Fibroblast of lung (primary cell): ENCODE data around the gene KTN1. TPM values are rescaled to one million over a fixed set of nuclear protein-coding genes. Genes with fewer than 3 reads are reported as not detected.

Experiments
- DNase-seq, 2 donors: peaks; one replicate each; pipeline versions ENCODE4 v3.0.0 to v3.0.0-alpha.2; 2010; ENCODE audit warnings: low read depth in 2 of 2
- H2AFZ ChIP-seq: 2 replicates; pipeline ENCODE4 v1.5.1; 2012; ENCODE audit warnings: low read length, control low read depth, inconsistent platforms
- H3K27ac ChIP-seq: 2 replicates; pipeline ENCODE4 v1.5.1; 2011; ENCODE audit warnings: low read length, control low read depth; ENCODE audit not compliant: insufficient read depth
- H3K27me3 ChIP-seq: 2 replicates; pipeline ENCODE4 v1.5.1; 2011; ENCODE audit warnings: mild to moderate bottlenecking, low read length; ENCODE audit not compliant: control insufficient read depth, insufficient read depth
- H3K36me3 ChIP-seq: 2 replicates; pipeline ENCODE4 v1.5.1; 2011; ENCODE audit warnings: low read length; ENCODE audit not compliant: control insufficient read depth, insufficient read depth
- H3K4me1 ChIP-seq: 2 replicates; pipeline ENCODE4 v1.5.1; 2011; ENCODE audit warnings: low read length; ENCODE audit not compliant: control insufficient read depth, insufficient read depth; ENCODE audit errors: extremely low read depth
- H3K4me2 ChIP-seq: 2 replicates; pipeline ENCODE4 v1.5.1; 2011; ENCODE audit warnings: low read length, control low read depth; ENCODE audit not compliant: insufficient read depth; ENCODE audit errors: extremely low read depth
- H3K4me3 ChIP-seq, 4 experiments: fragments of 200-600 bp in 1 of 4; sonication (generic) in 1 of 4; replicated peaks in 1 of 4; 2 replicates each; pipeline ENCODE4 v1.5.1; 2011 to 2016; ENCODE audit warnings: low read length in 4 of 4, low read depth in 3 of 4, mild to moderate bottlenecking in 3 of 4, control low read depth in 2 of 4, inconsistent platforms in 1 of 4, mixed read lengths in 1 of 4; ENCODE audit not compliant: insufficient read depth in 1 of 4; ENCODE audit errors: control extremely low read depth in 1 of 4
- H3K79me2 ChIP-seq: 2 replicates; pipeline ENCODE4 v1.5.1; 2012; ENCODE audit warnings: mild to moderate bottlenecking, low read length, inconsistent platforms; ENCODE audit not compliant: control insufficient read depth, insufficient read depth
- H3K9ac ChIP-seq: 2 replicates; pipeline ENCODE4 v1.5.1; 2011; ENCODE audit warnings: mild to moderate bottlenecking, low read length, control low read depth; ENCODE audit not compliant: insufficient read depth
- H3K9me3 ChIP-seq: 2 replicates; pipeline ENCODE4 v1.5.1; 2012; ENCODE audit warnings: low read depth, low read length; ENCODE audit not compliant: control insufficient read depth, insufficient read depth
- H4K20me1 ChIP-seq: 2 replicates; pipeline ENCODE4 v1.5.1; 2011; ENCODE audit warnings: low read length; ENCODE audit not compliant: control insufficient read depth, insufficient read depth; ENCODE audit errors: extremely low read depth
- CTCF ChIP-seq, 2 donors: IDR thresholded peaks in 1 of 2; conservative IDR thresholded peaks in 1 of 2; 1 replicate in 1 of 2; 2 replicates in 1 of 2; pipeline ENCODE4 v1.5.1; 2011 to 2012; ENCODE audit warnings: low read length in 2 of 2, control low read depth in 1 of 2, inconsistent platforms in 1 of 2, low read depth in 1 of 2, mild to moderate bottlenecking in 1 of 2
- EZH2 ChIP-seq: IDR thresholded peaks from 2 replicates; pipeline ENCODE4 v1.5.1; 2012; ENCODE audit warnings: low read length, control low read depth, mild to moderate bottlenecking; ENCODE audit errors: missing control alignments
- polyA plus RNA-seq, 2 donors: library from polyadenylated mRNA; depleted of rRNA in 1 of 2; stranded (reverse) in 1 of 2; unstranded in 1 of 2; fragments of >200 nt; gene quantifications; 2 replicates each; pipeline ENCODE4 v1.2.1, GENCODE V29; 2011 to 2012; ENCODE audit warnings: missing spikeins in 1 of 2
- total RNA-seq: library from RNA; depleted of rRNA; stranded (reverse); fragments of >200 nt; gene quantifications from 2 replicates; pipeline ENCODE4 v1.2.1, GENCODE V29; 2014

The KTN1 gene
- total and polyA plus RNA-seq, 2 donors (not counting 1 experiment from before 2014, with no cell fraction given), result 126 to 164 TPM

- no peaks in the 10 kb centered on the region for H3K36me3 ChIP-seq
- H3K9me3 ChIP-seq, result no peaks in the 10 kb centered on the region
- H3K4me3 ChIP-seq, result no peak overlapping the region
- H3K4me1 ChIP-seq, result no peaks in the 10 kb centered on the region
- no peaks in the 10 kb centered on the region for H3K27me3 ChIP-seq
- no peak overlapping the region for H3K27ac ChIP-seq
- H3K9ac ChIP-seq, result no peak overlapping the region
- H3K79me2 ChIP-seq, result no peaks in the 10 kb centered on the region
- DNase-seq, result peak in 1 of 2 donors; percentile 6
- H4K20me1 ChIP-seq, result no peaks in the 10 kb centered on the region
- no peak overlapping the region for H3K4me2 ChIP-seq
- TF ChIP-seq EZH2, result no peak
- no peak for TF ChIP-seq CTCF (conservative IDR thresholded peaks at IDR 0.05 in 1 of 2, IDR thresholded peaks at IDR 0.05 in 1 of 2; ENCODE audit: low read depth in 1 of 2, low read length in 2 of 2)
- H2AFZ ChIP-seq, result no peak overlapping the region
Observed at GRCh38 chr14:55688566-55688965, 108.6 kb downstream of the KTN1 start.

- H2AFZ ChIP-seq, result no peak overlapping the region
- no peak overlapping the region for H3K4me3 ChIP-seq
- no peaks in the 10 kb centered on the region for H3K36me3 ChIP-seq
- H3K27me3 ChIP-seq, result no peaks in the 10 kb centered on the region
- no peaks in the 10 kb centered on the region for H3K9me3 ChIP-seq
- TF ChIP-seq CTCF (conservative IDR thresholded peaks at IDR 0.05 in 1 of 2, IDR thresholded peaks at IDR 0.05 in 1 of 2; ENCODE audit: low read depth in 1 of 2, low read length in 2 of 2) (no peak), EZH2 (no peak)
- H3K9ac ChIP-seq, result no peak overlapping the region
- no peak overlapping the region for H3K27ac ChIP-seq
- H3K4me1 ChIP-seq, result no peaks in the 10 kb centered on the region
- H4K20me1 ChIP-seq, result no peaks in the 10 kb centered on the region
- no peak overlapping the region for H3K4me2 ChIP-seq
- no peak for DNase-seq
- H3K79me2 ChIP-seq, result no peaks in the 10 kb centered on the region
Observed at GRCh38 chr14:55689981-55690871, 110.2 kb downstream of the KTN1 start.

- H3K9me3 ChIP-seq, result no peaks in the 10 kb centered on the region
- H3K79me2 ChIP-seq, result no peaks in the 10 kb centered on the region
- H2AFZ ChIP-seq, result no peak overlapping the region
- DNase-seq, result no peak
- H3K4me1 ChIP-seq, result no peaks in the 10 kb centered on the region
- H3K9ac ChIP-seq, result no peak overlapping the region
- H3K36me3 ChIP-seq, result no peaks in the 10 kb centered on the region
- no peak overlapping the region for H3K4me3 ChIP-seq
- H3K27me3 ChIP-seq, result no peaks in the 10 kb centered on the region
- no peak overlapping the region for H3K4me2 ChIP-seq
- no peaks in the 10 kb centered on the region for H4K20me1 ChIP-seq
- TF ChIP-seq CTCF (conservative IDR thresholded peaks at IDR 0.05 in 1 of 2, IDR thresholded peaks at IDR 0.05 in 1 of 2; ENCODE audit: low read depth in 1 of 2, low read length in 2 of 2) (no peak), EZH2 (no peak)
- no peak overlapping the region for H3K27ac ChIP-seq
Observed at GRCh38 chr14:55691659-55692058, 111.7 kb downstream of the KTN1 start.
